ENCODE measurements around the gene ADGRL3.
"Not testable (repeated sequence)": the region's sequence is repeated elsewhere in the genome, so short reads cannot be mapped to it uniquely, and the experiment has no call there.

ADGRL3 gene

GRCh38 chr4:61319156-61319555 lies 119.0 kb downstream of the ADGRL3 start:
- H3K36me3 Mint-ChIP-seq = no peaks in the 10 kb centered on the region
- no peak overlapping the region for H3K4me3 Mint-ChIP-seq
- DNase-seq (no peak), ATAC-seq (replicated peaks) (no peak)
- no peaks in the 10 kb centered on the region for H3K4me1 Mint-ChIP-seq
- peaks cover 3 to 4% of the 10 kb centered on the region in 2 donors for H3K9me3 Mint-ChIP-seq
- H3K27ac Mint-ChIP-seq = no peak overlapping the region
- H3K27me3 Mint-ChIP-seq = no peaks in the 10 kb centered on the region

GRCh38 chr4:61320154-61320553 lies 120.0 kb downstream of the ADGRL3 start:
- H3K36me3 Mint-ChIP-seq = no peaks in the 10 kb centered on the region
- ATAC-seq (replicated peaks) (no peak), DNase-seq (no peak)
- no peaks in the 10 kb centered on the region for H3K4me1 Mint-ChIP-seq
- peaks cover 3 to 4% of the 10 kb centered on the region in 2 donors for H3K9me3 Mint-ChIP-seq
- H3K4me3 Mint-ChIP-seq = no peak overlapping the region
- no peak overlapping the region for H3K27ac Mint-ChIP-seq
- H3K27me3 Mint-ChIP-seq = no peaks in the 10 kb centered on the region

- Mint-ChIP-seq H3K27me3 (no peaks in the 10 kb centered on the region), H3K4me1 (no peaks in the 10 kb centered on the region), H3K9me3 (peaks cover 3 to 4% of the 10 kb centered on the region in 2 donors), H3K36me3 (no peaks in the 10 kb centered on the region), H3K4me3 (no peak overlapping the region), H3K27ac (no peak overlapping the region)
- ATAC-seq (replicated peaks) (no peak), DNase-seq (no peak)
These were observed 120.5 kb downstream of the ADGRL3 start for GRCh38 chr4:61320631-61321030.

GRCh38 chr4:61332693-61333092 lies 132.6 kb downstream of the ADGRL3 start:
- Mint-ChIP-seq H3K4me1 (no peaks in the 10 kb centered on the region), H3K36me3 (no peaks in the 10 kb centered on the region), H3K27me3 (no peaks in the 10 kb centered on the region), H3K4me3 (no peak overlapping the region), H3K27ac (no peak overlapping the region), H3K9me3 (peaks cover 1 to 3% of the 10 kb centered on the region in 2 donors)
- DNase-seq (no peak), ATAC-seq (replicated peaks) (no peak)

GRCh38 chr4:61333490-61333889 lies 133.4 kb downstream of the ADGRL3 start:
- Mint-ChIP-seq H3K27me3 (no peaks in the 10 kb centered on the region), H3K4me1 (no peaks in the 10 kb centered on the region), H3K27ac (no peak overlapping the region), H3K9me3 (peaks cover 0 to 3% of the 10 kb centered on the region in 2 donors), H3K36me3 (no peaks in the 10 kb centered on the region), H3K4me3 (no peak overlapping the region)
- ATAC-seq (replicated peaks) (no peak), DNase-seq (no peak)

GRCh38 chr4:61335241-61335763 lies 135.2 kb downstream of the ADGRL3 start:
- no peaks in the 10 kb centered on the region for H3K27me3 Mint-ChIP-seq
- H3K4me3 Mint-ChIP-seq = no peak overlapping the region
- no peaks in the 10 kb centered on the region for H3K4me1 Mint-ChIP-seq
- H3K9me3 Mint-ChIP-seq = no peaks in the 10 kb centered on the region
- no peak overlapping the region for H3K27ac Mint-ChIP-seq
- no peaks in the 10 kb centered on the region for H3K36me3 Mint-ChIP-seq
- no peak for DNase-seq
- no peak for ATAC-seq (replicated peaks)

- Mint-ChIP-seq H3K27ac (no peak overlapping the region), H3K36me3 (no peaks in the 10 kb centered on the region), H3K9me3 (no peaks in the 10 kb centered on the region), H3K4me1 (no peaks in the 10 kb centered on the region), H3K27me3 (no peaks in the 10 kb centered on the region), H3K4me3 (no peak overlapping the region)
- ATAC-seq (replicated peaks) (no peak), DNase-seq (no peak)
These were observed 136.4 kb downstream of the ADGRL3 start for GRCh38 chr4:61336488-61336887.

- Mint-ChIP-seq H3K27ac (no peak overlapping the region), H3K9me3 (no peaks in the 10 kb centered on the region), H3K36me3 (no peaks in the 10 kb centered on the region), H3K4me3 (no peak overlapping the region), H3K27me3 (no peaks in the 10 kb centered on the region), H3K4me1 (no peaks in the 10 kb centered on the region)
- ATAC-seq (replicated peaks) (no peak), DNase-seq (no peak)
These were observed 136.8 kb downstream of the ADGRL3 start for GRCh38 chr4:61336916-61337315.

GRCh38 chr4:61342061-61342460 lies 141.9 kb downstream of the ADGRL3 start:
- ATAC-seq (replicated peaks) = no peak
- Mint-ChIP-seq H3K4me3 (no peak overlapping the region), H3K36me3 (no peaks in the 10 kb centered on the region), H3K9me3 (no peaks in the 10 kb centered on the region), H3K4me1 (no peaks in the 10 kb centered on the region), H3K27me3 (no peaks in the 10 kb centered on the region), H3K27ac (no peak overlapping the region)
- no peak for DNase-seq

- peaks cover 0 to 4% of the 10 kb centered on the region in 2 donors for H3K9me3 Mint-ChIP-seq
- no peaks in the 10 kb centered on the region for H3K36me3 Mint-ChIP-seq
- no peaks in the 10 kb centered on the region for H3K4me1 Mint-ChIP-seq
- no peak overlapping the region for H3K4me3 Mint-ChIP-seq
- no peak overlapping the region for H3K27ac Mint-ChIP-seq
- DNase-seq (no peak), ATAC-seq (replicated peaks) (no peak)
- H3K27me3 Mint-ChIP-seq = no peaks in the 10 kb centered on the region
These were observed 150.8 kb downstream of the ADGRL3 start for GRCh38 chr4:61350932-61351331.

GRCh38 chr4:61356696-61357095 lies 156.6 kb downstream of the ADGRL3 start:
- no peaks in the 10 kb centered on the region for H3K36me3 Mint-ChIP-seq
- DNase-seq (no peak), ATAC-seq (replicated peaks) (no peak)
- no peak overlapping the region for H3K4me3 Mint-ChIP-seq
- peaks cover 2 to 4% of the 10 kb centered on the region in 2 donors for H3K9me3 Mint-ChIP-seq
- H3K27me3 Mint-ChIP-seq = no peaks in the 10 kb centered on the region
- no peak overlapping the region for H3K27ac Mint-ChIP-seq
- H3K4me1 Mint-ChIP-seq = no peaks in the 10 kb centered on the region

GRCh38 chr4:61359301-61359700 lies 159.2 kb downstream of the ADGRL3 start:
- Mint-ChIP-seq H3K36me3 (no peaks in the 10 kb centered on the region), H3K4me1 (no peaks in the 10 kb centered on the region), H3K4me3 (no peak overlapping the region), H3K9me3 (peaks cover 0 to 2% of the 10 kb centered on the region in 2 donors), H3K27me3 (no peaks in the 10 kb centered on the region), H3K27ac (no peak overlapping the region)
- no peak for ATAC-seq (replicated peaks)
- DNase-seq = no peak

GRCh38 chr4:61372817-61373216 lies 172.7 kb downstream of the ADGRL3 start:
- not testable (repeated sequence) for DNase-seq; ATAC-seq (replicated peaks); H3K9me3 Mint-ChIP-seq; H3K4me1 Mint-ChIP-seq; H3K27me3 Mint-ChIP-seq; H3K27ac Mint-ChIP-seq; H3K4me3 Mint-ChIP-seq; H3K36me3 Mint-ChIP-seq

GRCh38 chr4:61373901-61374440 lies 173.8 kb downstream of the ADGRL3 start:
- no peaks in the 10 kb centered on the region for H3K27me3 Mint-ChIP-seq
- ATAC-seq (replicated peaks) (no peak), DNase-seq (no peak)
- H3K9me3 Mint-ChIP-seq = peaks cover 0 to 7% of the 10 kb centered on the region in 2 donors
- no peak overlapping the region for H3K4me3 Mint-ChIP-seq
- no peak overlapping the region for H3K27ac Mint-ChIP-seq
- no peaks in the 10 kb centered on the region for H3K4me1 Mint-ChIP-seq
- no peaks in the 10 kb centered on the region for H3K36me3 Mint-ChIP-seq

GRCh38 chr4:61374447-61374891 lies 174.3 kb downstream of the ADGRL3 start:
- no peak for ATAC-seq (replicated peaks)
- H3K27ac Mint-ChIP-seq = no peak overlapping the region
- DNase-seq = no peak
- no peaks in the 10 kb centered on the region for H3K36me3 Mint-ChIP-seq
- no peaks in the 10 kb centered on the region for H3K27me3 Mint-ChIP-seq
- H3K4me3 Mint-ChIP-seq = no peak overlapping the region
- H3K9me3 Mint-ChIP-seq = peaks cover 0 to 7% of the 10 kb centered on the region in 2 donors
- H3K4me1 Mint-ChIP-seq = no peaks in the 10 kb centered on the region

- no peaks in the 10 kb centered on the region for H3K4me1 Mint-ChIP-seq
- H3K4me3 Mint-ChIP-seq = no peak overlapping the region
- H3K36me3 Mint-ChIP-seq = no peaks in the 10 kb centered on the region
- DNase-seq (no peak), ATAC-seq (replicated peaks) (no peak)
- H3K27ac Mint-ChIP-seq = no peak overlapping the region
- H3K9me3 Mint-ChIP-seq = peaks cover 0 to 7% of the 10 kb centered on the region in 2 donors
- no peaks in the 10 kb centered on the region for H3K27me3 Mint-ChIP-seq
These were observed 175.2 kb downstream of the ADGRL3 start for GRCh38 chr4:61375301-61375700.

All from stimulated activated naive B cell treated with anti-CD40 and anti-IgM and Interleukin-4, amounts not matched to agents 10 μg/mL and 1 μg/mL and 100 μg/mL, for 72 hours (primary cell).